Right renal pelvis (tissue), 4 donors: ENCODE data around the gene MC1R. TPM values are rescaled to one million over a fixed set of nuclear protein-coding genes. Genes with fewer than 3 reads are reported as not detected.
"Not testable (repeated sequence)": the region's sequence is repeated elsewhere in the genome, so short reads cannot be mapped to it uniquely, and the experiment has no call there.

ENCODE experiments used
- DNase-seq, 4 donors: peaks; one replicate each; pipeline ENCODE4 v3.0.0-alpha.2; 2013; ENCODE audit warnings: low read depth in 4 of 4, low spot score in 3 of 4, missing footprints in 1 of 4
- polyA plus RNA-seq, 4 donors: library from polyadenylated mRNA; unstranded; fragments of 120-200 nt; gene quantifications; one replicate each; pipeline ENCODE4 v1.2.1, GENCODE V29; 2013; ENCODE audit not compliant: insufficient read length in 4 of 4

MC1R gene
- polyA plus RNA-seq, 4 donors: 2.9 to 4.8 (median 3.4) TPM

DNA sequence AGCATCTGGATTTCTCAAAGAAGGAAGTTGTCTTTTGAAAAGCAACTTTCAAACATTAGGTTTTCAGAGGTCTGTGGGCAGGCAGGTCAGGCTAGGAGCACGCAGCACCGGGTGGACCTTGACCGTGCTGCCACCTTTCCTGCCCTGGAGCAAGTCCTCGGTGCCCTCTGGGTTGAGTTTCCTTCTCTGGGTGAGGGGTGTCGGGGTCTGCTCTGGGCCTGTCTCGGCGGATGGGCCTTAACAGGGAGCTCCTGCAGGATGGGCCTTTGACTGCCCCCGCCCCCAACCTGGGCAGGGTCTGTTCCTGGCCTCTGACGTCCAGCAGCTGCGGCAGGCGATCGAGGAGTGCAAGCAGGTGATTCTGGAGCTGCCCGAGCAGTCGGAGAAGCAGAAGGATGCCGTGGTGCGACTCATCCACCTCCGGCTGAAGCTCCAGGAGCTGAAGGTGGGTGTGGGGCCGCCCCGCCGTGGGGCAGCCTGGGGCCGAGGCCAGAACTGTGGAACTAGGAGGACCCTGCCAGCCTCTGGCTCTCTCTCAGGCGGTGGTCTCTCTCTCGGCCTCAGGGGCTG, 38.6 kb downstream of the MC1R start:
- no peak for DNase-seq

DNA sequence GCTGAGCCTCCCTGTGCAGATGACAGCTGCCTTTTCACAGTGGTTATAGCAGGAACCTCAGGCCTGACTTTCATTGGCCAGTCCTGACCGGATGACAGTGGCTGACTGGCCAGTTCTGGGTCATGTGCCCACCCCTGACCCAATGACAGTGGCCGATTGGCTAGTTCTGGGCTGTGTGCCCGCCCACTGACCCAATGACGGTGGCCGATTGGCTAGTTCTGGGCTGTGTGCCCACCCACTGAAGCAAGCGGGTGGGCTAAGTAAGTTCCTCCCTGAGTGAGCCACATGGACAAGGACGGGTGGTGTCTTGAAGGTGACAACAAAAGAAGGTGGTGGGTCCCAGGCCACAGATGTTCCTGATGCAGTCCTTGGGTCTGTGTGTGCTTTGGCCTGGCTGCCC, 39.4 kb downstream of the MC1R start:
- no peak for DNase-seq

DNA sequence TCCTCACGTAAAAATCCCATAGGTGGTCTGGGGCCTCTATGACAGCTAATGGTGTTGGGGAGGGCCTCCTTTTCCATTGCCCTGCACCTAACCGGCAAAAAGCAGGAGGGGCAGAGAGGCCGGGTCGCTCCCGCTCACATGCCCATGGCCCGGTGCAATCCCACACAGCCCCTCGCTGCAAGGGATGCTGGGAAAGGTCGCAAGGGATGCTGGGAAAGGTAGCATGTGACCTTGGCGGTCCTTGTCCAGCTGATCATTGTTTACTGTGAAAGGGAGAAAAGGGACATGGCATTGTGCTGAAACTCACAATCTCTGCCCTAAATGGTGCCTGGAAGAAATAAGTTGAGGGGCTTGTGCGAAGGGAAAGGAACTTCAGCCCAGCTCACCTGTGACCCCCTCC, 39.9 kb downstream of the MC1R start:
- DNase-seq: no peak

DNA sequence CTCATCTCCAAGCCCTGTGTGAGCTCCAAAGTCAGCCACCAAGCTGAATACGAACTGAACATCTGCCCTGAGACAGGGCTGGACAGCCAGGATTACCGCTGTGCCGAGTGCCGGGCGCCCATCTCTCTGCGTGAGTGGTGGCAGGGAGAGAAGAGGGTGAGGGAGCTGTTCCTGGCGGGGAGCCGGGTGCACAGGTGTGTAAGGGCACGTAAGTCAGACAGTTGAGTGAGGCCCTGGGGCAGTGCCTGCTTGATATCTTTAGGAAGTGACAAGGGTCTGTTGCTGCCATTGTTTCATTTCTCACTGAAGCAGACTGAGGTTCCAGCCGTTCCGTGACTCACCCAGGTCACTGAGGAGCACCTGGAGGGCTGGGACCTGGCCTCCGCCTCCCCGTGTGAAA, 42.3 kb downstream of the MC1R start:
- DNase-seq: no peak

DNA sequence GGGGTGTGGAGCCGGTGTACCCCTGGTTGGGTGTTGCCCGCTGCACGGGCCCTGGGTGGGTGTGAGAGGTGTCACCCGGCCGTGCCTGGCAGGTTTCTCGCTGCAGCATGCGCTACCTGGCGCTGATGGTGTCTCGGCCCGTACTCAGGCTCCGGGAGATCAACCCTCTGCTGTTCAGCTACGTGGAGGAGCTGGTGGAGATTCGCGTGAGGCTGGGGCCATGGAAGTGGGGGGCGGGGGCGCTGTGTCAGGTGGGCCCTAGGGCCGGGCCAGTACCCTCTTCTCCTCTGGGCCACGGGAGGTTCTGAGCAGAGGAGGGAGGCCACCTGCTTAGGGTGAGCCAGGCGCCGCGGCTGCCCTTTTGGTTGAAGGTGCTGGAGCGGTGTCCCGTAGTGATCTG, 43.3 kb downstream of the MC1R start:
- no peak for DNase-seq

DNA sequence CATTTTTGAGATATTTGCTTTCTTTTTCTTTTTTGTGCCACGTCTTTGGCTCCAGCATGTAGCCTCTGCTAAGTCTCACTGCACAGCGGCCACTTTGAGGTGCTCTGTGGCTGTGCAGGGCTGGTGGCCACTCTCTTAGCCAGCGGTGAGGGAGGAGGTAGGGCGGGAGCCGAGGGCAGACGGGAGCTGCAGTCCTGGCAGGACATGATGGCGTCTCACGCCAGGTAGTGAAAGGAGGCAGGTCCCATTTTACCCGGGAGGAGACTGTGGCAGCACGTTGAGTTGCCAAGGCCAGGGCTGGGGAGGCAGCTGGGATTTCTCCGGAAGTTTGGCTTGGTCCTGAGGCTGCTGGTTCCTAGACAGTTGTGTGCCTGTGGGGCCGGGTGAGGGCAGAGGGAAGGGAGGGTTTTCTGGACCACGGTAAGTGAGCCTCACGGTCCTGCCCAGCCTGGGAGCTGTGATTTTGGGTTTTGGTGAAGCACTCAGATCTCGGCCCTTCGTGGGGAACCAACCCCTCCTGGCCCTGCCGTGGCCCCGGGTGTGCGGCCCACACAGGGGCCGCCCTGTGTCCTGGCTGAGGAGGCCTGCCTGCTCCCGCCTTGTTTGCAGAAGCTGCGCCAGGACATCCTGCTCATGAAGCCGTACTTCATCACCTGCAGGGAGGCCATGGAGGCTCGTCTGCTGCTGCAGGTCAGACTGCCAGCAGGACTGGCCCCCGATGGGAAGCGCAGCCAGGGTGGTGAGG, 44.3 kb downstream of the MC1R start:
- DNase-seq: no peak

DNA sequence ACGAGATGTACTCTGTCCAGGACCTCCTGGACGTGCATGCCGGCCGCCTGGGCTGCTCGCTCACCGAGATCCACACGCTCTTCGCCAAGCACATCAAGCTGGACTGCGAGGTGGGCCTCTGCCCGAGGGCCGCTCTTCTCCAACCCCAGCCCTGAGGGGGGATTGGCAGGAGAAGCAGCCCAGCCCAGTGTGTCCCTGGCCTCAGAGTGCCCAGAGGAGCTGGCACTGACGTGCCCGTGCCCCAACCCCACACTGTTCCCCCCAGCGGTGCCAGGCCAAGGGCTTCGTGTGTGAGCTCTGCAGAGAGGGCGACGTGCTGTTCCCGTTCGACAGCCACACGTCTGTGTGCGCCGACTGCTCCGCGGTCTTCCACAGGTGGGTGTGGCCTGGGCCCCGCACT, 45.5 kb downstream of the MC1R start:
- no peak for DNase-seq

DNA sequence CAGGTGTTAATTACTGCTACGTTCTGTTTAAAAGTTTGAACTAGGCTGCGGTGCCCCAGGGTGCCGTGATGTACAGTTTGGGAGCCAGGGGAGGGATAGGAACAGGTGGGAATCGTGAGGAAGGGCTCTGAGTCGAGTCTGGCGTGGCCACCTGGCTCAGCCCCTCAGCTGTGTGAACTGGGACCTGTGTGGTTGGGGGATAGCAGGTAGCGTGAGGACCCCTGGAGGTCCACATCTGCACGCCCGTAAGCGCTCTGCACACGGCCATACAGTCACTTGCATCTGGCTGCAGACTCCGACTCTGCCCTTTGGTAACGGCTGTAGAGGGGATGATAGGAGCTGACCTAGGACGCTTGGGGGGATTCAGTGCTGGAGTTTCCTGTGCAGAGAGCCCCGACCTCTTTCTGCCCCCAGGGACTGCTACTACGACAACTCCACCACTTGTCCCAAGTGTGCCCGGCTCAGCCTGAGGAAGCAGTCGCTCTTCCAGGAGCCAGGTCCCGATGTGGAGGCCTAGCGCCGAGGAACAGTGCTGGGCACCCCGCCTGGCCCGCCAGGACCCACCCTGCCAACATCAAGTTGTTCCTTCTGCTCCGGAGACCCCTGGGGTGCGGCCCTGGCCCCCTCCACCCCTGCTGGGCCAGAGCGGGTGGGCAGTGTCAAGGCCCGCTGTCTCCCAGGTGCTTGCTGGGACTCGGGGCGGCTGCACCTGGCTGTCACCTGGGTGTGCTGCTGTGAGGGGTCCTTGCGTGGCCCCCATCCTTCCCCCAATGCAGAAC, 47.0 kb downstream of the MC1R start:
- DNase-seq: no peak

DNA sequence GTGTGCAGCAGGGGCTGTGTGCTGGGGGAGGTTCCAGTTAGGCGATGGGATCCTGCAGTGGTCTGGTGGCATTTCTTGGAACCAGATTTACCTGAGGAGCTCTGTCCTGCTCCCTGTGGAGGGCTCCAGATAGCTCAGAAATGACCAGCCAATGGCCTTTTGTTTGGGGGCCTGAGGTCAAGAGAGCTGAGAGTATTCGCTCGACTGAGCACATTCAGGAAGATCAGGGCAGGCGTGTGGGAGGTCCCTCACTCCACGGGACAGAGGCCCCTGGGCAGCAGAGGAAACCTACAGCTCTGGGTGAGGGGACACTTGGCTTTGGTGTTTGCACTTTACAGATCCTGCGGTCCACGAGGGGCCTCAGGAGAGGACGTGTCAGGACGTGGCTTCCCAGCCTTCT, 48.1 kb downstream of the MC1R start:
- no peak for DNase-seq

DNA sequence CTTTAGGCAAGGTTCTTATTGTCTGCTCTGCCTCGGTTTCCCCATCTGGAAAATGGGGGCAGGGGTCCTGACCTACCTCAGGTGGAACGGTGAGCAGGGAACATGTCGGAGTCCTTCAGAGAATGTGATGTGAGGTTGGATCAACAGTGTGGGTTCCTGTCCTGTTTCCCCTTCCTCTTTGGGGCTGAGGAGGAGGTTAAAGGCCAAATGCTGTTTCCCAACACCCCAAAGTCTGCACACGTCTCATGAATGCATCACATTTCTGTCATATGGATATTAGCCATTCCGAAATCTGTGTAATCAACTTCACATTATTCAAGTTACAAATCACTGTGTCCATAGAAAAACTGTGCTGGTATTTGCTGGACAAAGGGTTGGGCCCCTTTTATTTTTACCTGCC, 48.8 kb downstream of the MC1R start:
- DNase-seq: not testable (repeated sequence)

DNA sequence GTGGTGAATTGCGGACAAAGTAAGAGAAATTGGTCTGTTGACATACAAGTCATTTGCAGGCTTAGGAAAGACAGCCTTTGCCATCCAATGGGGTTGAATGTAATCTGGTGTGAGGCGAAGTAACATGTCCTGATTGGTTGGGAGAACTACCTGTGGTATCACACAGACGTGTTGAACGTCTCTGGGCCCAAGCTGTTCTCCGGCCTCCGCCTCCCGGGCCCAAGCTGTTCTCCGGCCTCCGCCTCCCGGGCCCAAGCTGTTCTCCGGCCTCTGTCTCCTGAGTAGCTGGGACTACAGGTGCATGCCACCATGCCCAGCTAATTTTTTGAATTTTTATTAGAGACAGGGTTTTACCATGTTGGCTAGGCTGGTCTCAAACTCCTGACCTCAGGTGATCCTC, 49.4 kb downstream of the MC1R start:
- DNase-seq: not testable (repeated sequence)

DNA sequence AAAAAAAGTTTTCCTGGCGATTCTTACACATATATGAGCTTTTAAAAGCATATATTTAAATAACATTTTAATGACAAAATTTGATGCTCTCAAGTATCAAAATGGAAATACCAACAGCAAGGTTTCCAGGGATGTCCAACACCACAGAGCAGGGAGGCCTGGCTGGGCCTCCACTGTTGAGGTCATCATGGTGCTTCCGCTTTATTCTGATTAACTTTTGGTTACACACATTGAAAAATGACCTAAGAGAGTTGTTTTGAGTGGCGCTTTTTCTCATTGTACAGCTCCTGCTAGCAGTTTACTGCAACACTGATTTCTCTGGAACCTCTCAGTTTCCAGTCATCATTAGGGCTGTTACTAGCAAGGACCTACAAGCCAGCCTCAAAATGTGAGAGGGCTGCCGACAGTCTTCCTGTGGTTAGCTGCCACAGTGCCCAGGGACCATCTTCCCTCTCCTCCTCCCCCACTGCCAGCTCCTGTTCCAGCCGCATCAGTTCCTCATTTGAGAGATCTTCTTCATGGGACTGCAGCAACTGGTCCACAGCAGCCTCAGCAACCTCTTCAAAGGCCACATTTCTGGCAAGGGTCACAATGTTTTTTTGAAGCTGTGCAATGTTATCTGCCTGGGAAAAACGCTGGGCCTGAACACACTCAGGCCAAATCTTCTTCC, 51.2 kb downstream of the MC1R start:
- DNase-seq: no peak

Other genes starting within 250 kb of the MC1R start
- gene CDK10, start 232.2 kb upstream of the MC1R start, polyA plus RNA-seq: 100 to 1,000 TPM in 2 of 4 donors, 10 to 100 TPM in 2; 91.2 to 110 (median 99.6) TPM
- 10 to 100 TPM in 1 of 4 donors, 1 to 10 TPM in 3; 5.4 to 11.0 (median 6.0) TPM for gene SPATA2L, start 217.2 kb upstream of the MC1R start, polyA plus RNA-seq
- 10 to 100 TPM; 10.3 to 15.0 (median 11.9) TPM for gene VPS9D1, start 198.0 kb upstream of the MC1R start, polyA plus RNA-seq
- gene ZNF276, start 197.3 kb upstream of the MC1R start, polyA plus RNA-seq: 10 to 100 TPM; 26.6 to 31.6 (median 28.4) TPM
- gene FANCA, start 102.2 kb upstream of the MC1R start, polyA plus RNA-seq: 10 to 100 TPM; 21.2 to 26.5 (median 24.0) TPM
- 10 to 100 TPM; 10.9 to 14.9 (median 11.0) TPM for gene SPIRE2, start 90.4 kb upstream of the MC1R start, polyA plus RNA-seq
- gene TCF25, start 45.3 kb upstream of the MC1R start, polyA plus RNA-seq: 100 to 1,000 TPM; 110 to 136 (median 123) TPM
- gene TUBB3, start 4.5 kb downstream of the MC1R start, polyA plus RNA-seq: 10 to 100 TPM in 2 of 4 donors, 1 to 10 TPM in 2; 6.7 to 18.6 (median 9.8) TPM
- gene DEF8, start 29.9 kb downstream of the MC1R start, polyA plus RNA-seq: 10 to 100 TPM; 36.6 to 43.4 (median 39.9) TPM
- 10 to 100 TPM; 11.4 to 18.2 (median 12.3) TPM for gene DBNDD1, start 100.6 kb downstream of the MC1R start, polyA plus RNA-seq
- gene PRDM7, start 158.5 kb downstream of the MC1R start, polyA plus RNA-seq: under 1 TPM in 3 of 4 donors, not detected in 1; 0.10 to 0.43 (median 0.26) TPM